HepG2 (cell line): ENCODE data around the gene SNED1. TPM values are rescaled to one million over a fixed set of nuclear protein-coding genes. Genes with fewer than 3 reads are reported as not detected.
A peak's percentile ranks its signal among the peaks of the same experiment; 100 is the strongest.

Experiments
- ELK4 ChIP-seq: sonication (generic); formaldehyde crosslinking; IDR thresholded peaks from 2 replicates; pipeline ENCODE4 v1.9.0; 2021; ENCODE audit warnings: missing genetic modification reagents, borderline replicate concordance
- EZH2 ChIP-seq: conservative IDR thresholded peaks from 2 replicates; pipeline ENCODE4 v1.6.1; 2012; ENCODE audit warnings: mild to moderate bottlenecking, low read depth, low read length, moderate library complexity
- IKZF1 ChIP-seq: fragments of 450-650 bp; IDR thresholded peaks from 2 replicates; pipeline ENCODE4 v1.7.1; 2016
- KAT2B ChIP-seq: fragments of 150-350 bp; IDR thresholded peaks from 2 replicates; pipeline ENCODE4 v1.6.1; 2014; ENCODE audit warnings: low read depth, low read length, borderline replicate concordance
- MTA3 ChIP-seq: sonication (generic); formaldehyde crosslinking; IDR thresholded peaks from 2 replicates; pipeline ENCODE4 v1.4.0; 2020; ENCODE audit warnings: missing genetic modification reagents
- MYNN ChIP-seq: sonication (generic); formaldehyde crosslinking; IDR thresholded peaks from 2 replicates; pipeline ENCODE4 v1.4.0; 2020; ENCODE audit warnings: mild to moderate bottlenecking, low read depth, missing genetic modification reagents
- NFIB ChIP-seq: sonication (generic); formaldehyde crosslinking; IDR thresholded peaks from 2 replicates; pipeline ENCODE4 v1.9.0; 2021; ENCODE audit warnings: missing genetic modification reagents, mild to moderate bottlenecking, borderline replicate concordance
- RNF2 ChIP-seq: fragments of 450-650 bp; conservative IDR thresholded peaks from 2 replicates; pipeline ENCODE4 v1.6.1; 2016; ENCODE audit warnings: low read depth
- RORA ChIP-seq: sonication (generic); formaldehyde crosslinking; IDR thresholded peaks from 2 replicates; pipeline ENCODE4 v1.5.0; 2020; ENCODE audit warnings: mild to moderate bottlenecking, missing genetic modification reagents, moderate library complexity
- SALL1 ChIP-seq: sonication (generic); formaldehyde crosslinking; IDR thresholded peaks from 2 replicates; pipeline ENCODE4 v1.8.0; 2022; ENCODE audit warnings: mild to moderate bottlenecking, missing genetic modification reagents
- SMAD9 ChIP-seq: sonication (generic); formaldehyde crosslinking; IDR thresholded peaks from 2 replicates; pipeline ENCODE4 v1.5.1; 2020; ENCODE audit warnings: mild to moderate bottlenecking, missing genetic modification reagents
- SMARCC2 ChIP-seq: fragments of 450-650 bp; IDR thresholded peaks from 2 replicates; pipeline ENCODE4 v1.6.1; 2017; ENCODE audit warnings: antibody characterized with exemption, mild to moderate bottlenecking
- TARDBP ChIP-seq: sonication (generic); formaldehyde crosslinking; IDR thresholded peaks from 2 replicates; pipeline ENCODE4 v1.8.0; 2022; ENCODE audit warnings: mild to moderate bottlenecking, missing genetic modification reagents
- TEAD2 ChIP-seq: sonication (generic); formaldehyde crosslinking; IDR thresholded peaks from 2 replicates; pipeline ENCODE4 v1.9.0; 2021; ENCODE audit warnings: missing genetic modification reagents
- U2AF1 ChIP-seq: fragments of 200-400 bp; formaldehyde crosslinking; optimal IDR thresholded peaks from 2 replicates; pipeline ENCODE3; 2017; ENCODE audit warnings: mild to moderate bottlenecking, low read depth, low read length
- ZFX ChIP-seq: sonication (generic); formaldehyde crosslinking; IDR thresholded peaks from 2 replicates; pipeline ENCODE4 v1.4.0; 2020; ENCODE audit warnings: mild to moderate bottlenecking, low read depth, missing genetic modification reagents, moderate library complexity
- ZNF367 ChIP-seq: sonication (generic); formaldehyde crosslinking; IDR thresholded peaks from 2 replicates; pipeline ENCODE4 v1.4.0; 2020; ENCODE audit warnings: missing genetic modification reagents, borderline replicate concordance
- ZNF414 ChIP-seq: sonication (generic); formaldehyde crosslinking; IDR thresholded peaks from 2 replicates; pipeline ENCODE4 v1.5.0; 2020; ENCODE audit warnings: missing genetic modification reagents
- ZNF546 ChIP-seq: sonication (generic); formaldehyde crosslinking; conservative IDR thresholded peaks from 2 replicates; pipeline ENCODE4 v1.8.1; 2023; ENCODE audit warnings: mild to moderate bottlenecking, missing genetic modification reagents
- ZNF605 ChIP-seq: sonication (generic); formaldehyde crosslinking; IDR thresholded peaks from 2 replicates; pipeline ENCODE4 v1.8.0; 2022; ENCODE audit warnings: mild to moderate bottlenecking, missing genetic modification reagents
- polyA plus RNA-seq, 8 experiments: library from polyadenylated mRNA; depleted of rRNA in 3 of 8; stranded (reverse) in 7 of 8; unstranded in 1 of 8; fragments of >200 nt; fragmentation: Illumina TruSeq in 4 of 8; extraction: Trizol in 4 of 8; gene quantifications; 2 replicates each; pipeline versions ENCODE4 v1.2.1 to v1.2.3, GENCODE V29; 2011 to 2016; ENCODE audit warnings: low read depth in 4 of 8, missing spikeins in 1 of 8, mixed read lengths in 1 of 8; ENCODE audit not compliant: insufficient read depth in 1 of 8
- total RNA-seq, 5 experiments: library from RNA; depleted of rRNA; stranded (reverse); fragments of >200 nt; fragmentation: Illumina TruSeq; extraction: Trizol; gene quantifications; 2 replicates each; pipeline ENCODE4 v1.2.3, GENCODE V29; 2016; ENCODE audit warnings: low read depth in 1 of 5
- TF ChIP-seq, protein P1 (sequence below): sonication (generic); formaldehyde crosslinking; IDR thresholded peaks from 2 replicates; pipeline ENCODE4 v1.9.0; 2022; ENCODE audit warnings: missing genetic modification reagents, mild to moderate bottlenecking, borderline replicate concordance
- TF ChIP-seq, protein P2 (sequence below): sonication (generic); formaldehyde crosslinking; IDR thresholded peaks from 2 replicates; pipeline ENCODE4 v1.5.0; 2020; ENCODE audit warnings: missing genetic modification reagents, mild to moderate bottlenecking, borderline replicate concordance
- TF ChIP-seq, protein P3 (sequence below): sonication (generic); formaldehyde crosslinking; IDR thresholded peaks from 2 replicates; pipeline ENCODE4 v1.4.0; 2020; ENCODE audit warnings: missing genetic modification reagents
- TF ChIP-seq, protein P4 (sequence below): sonication (generic); formaldehyde crosslinking; IDR thresholded peaks from 2 replicates; pipeline ENCODE4 v1.4.0; 2020; ENCODE audit warnings: mild to moderate bottlenecking, missing genetic modification reagents

The SNED1 gene
- total and polyA plus RNA-seq, 2 of the 13 experiments (the other 11 are each of a cell fraction or from before 2014, with no cell fraction given): 0.15 to 0.65 TPM

DNA sequence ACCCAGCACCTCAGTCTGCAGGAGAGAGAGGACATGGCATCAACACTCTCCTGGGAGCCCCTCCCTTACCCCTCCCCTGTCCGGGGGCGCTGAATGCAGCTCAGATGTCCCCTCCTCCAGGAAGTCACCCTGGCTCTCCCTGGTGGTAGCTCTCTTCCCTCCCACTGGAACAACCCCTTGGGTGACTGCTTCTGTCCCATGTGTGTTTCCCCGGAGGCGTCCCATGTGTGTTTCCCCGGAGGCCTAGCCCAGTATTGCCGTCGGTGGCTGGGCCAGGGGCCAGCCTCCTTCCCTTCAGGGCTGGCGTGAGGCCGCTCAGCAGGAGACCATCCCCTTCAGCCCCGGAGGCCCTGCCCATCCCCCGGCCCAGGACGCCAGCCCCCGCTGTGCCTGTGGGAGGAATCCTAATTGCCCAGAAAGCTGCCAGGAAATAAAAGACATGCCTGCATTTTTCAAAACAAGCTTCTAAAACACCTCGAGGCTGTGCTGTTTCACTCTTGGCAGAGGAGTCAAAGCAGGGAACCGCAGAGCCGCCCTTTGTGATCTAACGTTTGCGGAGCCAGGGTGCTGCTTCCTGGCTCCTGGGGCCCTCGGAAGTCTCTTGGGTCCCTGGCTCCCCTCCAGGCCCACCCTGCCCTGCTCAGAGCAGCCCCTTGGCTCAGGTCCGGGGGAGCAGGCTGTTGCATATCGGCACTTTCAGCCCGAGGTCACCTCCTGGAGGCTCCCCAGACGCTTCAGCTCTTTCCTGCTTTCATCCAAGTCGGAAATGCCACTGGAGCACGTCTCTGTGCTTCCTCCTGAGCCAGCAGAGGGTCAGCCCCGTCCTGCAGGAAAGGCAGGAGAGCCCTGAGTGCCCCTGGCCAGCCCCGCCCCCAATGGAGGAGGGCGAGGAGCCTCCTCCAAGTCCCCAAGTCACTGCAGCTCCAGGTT lies 11.4 kb downstream of the SNED1 start (continued):
- TF ChIP-seq KAT2B (no peak), SMAD9 (CRISPR knock-in tag) (no peak), EZH2 (no peak), RORA (no peak), TARDBP (CRISPR knock-in tag) (no peak), U2AF1 (no peak), ZFX (CRISPR knock-in tag) (0 out of 2 replicates have a peak, but pooled peaks have one; percentile 18), MYNN (CRISPR knock-in tag) (no peak), MTA3 (CRISPR knock-in tag) (no peak), ZNF546 (CRISPR knock-in tag) (no peak), IKZF1 (no peak), ZNF605 (CRISPR knock-in tag) (0 out of 2 replicates have a peak, but pooled peaks have one; percentile 33), SALL1 (no peak), ZNF367 (CRISPR knock-in tag) (no peak), TEAD2 (CRISPR knock-in tag) (no peak), SMARCC2 (no peak), ELK4 (CRISPR knock-in tag) (no peak), RNF2 (no peak), NFIB (CRISPR knock-in tag) (0 out of 2 replicates have a peak, but pooled peaks have one; percentile 32), ZNF414 (CRISPR knock-in tag) (no peak)
- TF ChIP-seq, protein P1, sequence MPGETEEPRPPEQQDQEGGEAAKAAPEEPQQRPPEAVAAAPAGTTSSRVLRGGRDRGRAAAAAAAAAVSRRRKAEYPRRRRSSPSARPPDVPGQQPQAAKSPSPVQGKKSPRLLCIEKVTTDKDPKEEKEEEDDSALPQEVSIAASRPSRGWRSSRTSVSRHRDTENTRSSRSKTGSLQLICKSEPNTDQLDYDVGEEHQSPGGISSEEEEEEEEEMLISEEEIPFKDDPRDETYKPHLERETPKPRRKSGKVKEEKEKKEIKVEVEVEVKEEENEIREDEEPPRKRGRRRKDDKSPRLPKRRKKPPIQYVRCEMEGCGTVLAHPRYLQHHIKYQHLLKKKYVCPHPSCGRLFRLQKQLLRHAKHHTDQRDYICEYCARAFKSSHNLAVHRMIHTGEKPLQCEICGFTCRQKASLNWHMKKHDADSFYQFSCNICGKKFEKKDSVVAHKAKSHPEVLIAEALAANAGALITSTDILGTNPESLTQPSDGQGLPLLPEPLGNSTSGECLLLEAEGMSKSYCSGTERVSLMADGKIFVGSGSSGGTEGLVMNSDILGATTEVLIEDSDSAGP (CRISPR knock-in tag): peak; percentile 37; the same call in 1 of the 2 replicates
- TF ChIP-seq, protein P2, sequence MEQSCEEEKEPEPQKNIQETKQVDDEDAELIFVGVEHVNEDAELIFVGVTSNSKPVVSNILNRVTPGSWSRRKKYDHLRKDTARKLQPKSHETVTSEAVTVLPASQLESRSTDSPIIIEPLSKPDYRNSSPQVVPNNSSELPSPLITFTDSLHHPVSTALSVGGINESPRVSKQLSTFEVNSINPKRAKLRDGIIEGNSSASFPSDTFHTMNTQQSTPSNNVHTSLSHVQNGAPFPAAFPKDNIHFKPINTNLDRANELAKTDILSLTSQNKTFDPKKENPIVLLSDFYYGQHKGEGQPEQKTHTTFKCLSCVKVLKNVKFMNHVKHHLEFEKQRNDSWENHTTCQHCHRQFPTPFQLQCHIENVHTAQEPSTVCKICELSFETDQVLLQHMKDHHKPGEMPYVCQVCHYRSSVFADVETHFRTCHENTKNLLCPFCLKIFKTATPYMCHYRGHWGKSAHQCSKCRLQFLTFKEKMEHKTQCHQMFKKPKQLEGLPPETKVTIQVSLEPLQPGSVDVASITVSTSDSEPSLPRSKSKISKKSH (CRISPR knock-in tag): no peak
- TF ChIP-seq, protein P3, sequence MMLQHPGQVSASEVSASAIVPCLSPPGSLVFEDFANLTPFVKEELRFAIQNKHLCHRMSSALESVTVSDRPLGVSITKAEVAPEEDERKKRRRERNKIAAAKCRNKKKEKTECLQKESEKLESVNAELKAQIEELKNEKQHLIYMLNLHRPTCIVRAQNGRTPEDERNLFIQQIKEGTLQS (CRISPR knock-in tag): no peak
- TF ChIP-seq, protein P4, sequence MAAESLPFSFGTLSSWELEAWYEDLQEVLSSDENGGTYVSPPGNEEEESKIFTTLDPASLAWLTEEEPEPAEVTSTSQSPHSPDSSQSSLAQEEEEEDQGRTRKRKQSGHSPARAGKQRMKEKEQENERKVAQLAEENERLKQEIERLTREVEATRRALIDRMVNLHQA: no peak
